Endodermal cell (in vitro differentiated cells): ENCODE results near the gene SYP. TPM values are rescaled to one million over a fixed set of nuclear protein-coding genes. Genes with fewer than 3 reads are reported as not detected.
A peak's percentile ranks its signal among the peaks of the same experiment; 100 is the strongest.

Experiments
- DNase-seq: peaks from one replicate; pipeline ENCODE4 v3.0.0-alpha.2; 2017
- H3K27ac ChIP-seq: 2 replicates; pipeline ENCODE4 v1.5.1; 2013; ENCODE audit warnings: mild to moderate bottlenecking, low read depth, low read length, moderate library complexity
- H3K27me3 ChIP-seq: 2 replicates; pipeline ENCODE4 v1.6.1; 2013; ENCODE audit warnings: mild to moderate bottlenecking, low read length, moderate library complexity; ENCODE audit not compliant: insufficient read depth, control insufficient read depth, poor library complexity, severe bottlenecking
- H3K36me3 ChIP-seq: 2 replicates; pipeline ENCODE4 v1.7.0; 2013; ENCODE audit warnings: mild to moderate bottlenecking, low read length, moderate library complexity; ENCODE audit not compliant: control insufficient read depth, insufficient read depth
- H3K4me1 ChIP-seq: one replicate; pipeline ENCODE4 v1.7.0; 2013; ENCODE audit warnings: low read length; ENCODE audit not compliant: control insufficient read depth, insufficient read depth
- H3K4me3 ChIP-seq: 2 replicates; pipeline ENCODE4 v1.5.1; 2013; ENCODE audit warnings: mild to moderate bottlenecking, low read length, moderate library complexity
- H3K9ac ChIP-seq: 2 replicates; pipeline ENCODE4 v1.6.1; 2013; ENCODE audit warnings: mild to moderate bottlenecking, low read length, moderate library complexity; ENCODE audit not compliant: poor library complexity, severe bottlenecking; ENCODE audit errors: extremely low read depth
- H3K9me3 ChIP-seq: 2 replicates; pipeline ENCODE4 v1.6.1; 2013; ENCODE audit warnings: mild to moderate bottlenecking, low read length, moderate library complexity; ENCODE audit not compliant: control insufficient read depth
- H3K27ac Mint-ChIP-seq: 2 replicates; pipeline ENCODE4 v1.8.0; 2020; ENCODE audit warnings: mixed read lengths
- H3K27me3 Mint-ChIP-seq: 2 replicates; pipeline ENCODE4 v1.8.0; 2021; ENCODE audit warnings: mild to moderate bottlenecking, mixed read lengths; ENCODE audit not compliant: insufficient read depth
- H3K36me3 Mint-ChIP-seq: 2 replicates; pipeline ENCODE4 v1.8.0; 2020; ENCODE audit warnings: low read depth, mixed read lengths
- H3K4me1 Mint-ChIP-seq: 2 replicates; pipeline ENCODE4 v1.8.0; 2020; ENCODE audit warnings: mixed read lengths
- H3K4me3 Mint-ChIP-seq: 2 replicates; pipeline ENCODE4 v1.8.0; 2020; ENCODE audit warnings: mild to moderate bottlenecking, moderate library complexity, mixed read lengths
- H3K9me3 Mint-ChIP-seq: 2 replicates; pipeline ENCODE4 v1.8.0; 2020; ENCODE audit warnings: mild to moderate bottlenecking, mixed read lengths
- CTCF ChIP-seq: fragments of 200-600 bp; sonication (generic); conservative IDR thresholded peaks from 2 replicates; pipeline ENCODE4 v1.5.0; 2021; ENCODE audit warnings: antibody characterized with exemption, mild to moderate bottlenecking
- WGBS, 2 experiments: methylation state at CpG; one replicate each; pipeline versions ENCODE4 v1.1.5 to v1.1.7; 2013; ENCODE audit warnings: missing lambda C conversion rate in 2 of 2, mixed read lengths in 1 of 2; ENCODE audit not compliant: insufficient coverage in 1 of 2, insufficient read length in 1 of 2; 5-methylcytosine and 5-hydroxymethylcytosine counted together
- total RNA-seq, 2 donors: library from RNA; stranded (reverse); fragmentation: NEBNext Ultra II Directional in 1 of 2; extraction: Animal tissue kit (Norgen Biotek cat#: 25700) in 1 of 2; gene quantifications; 2 replicates in 1 of 2; 3 replicates in 1 of 2; pipeline ENCODE4 v1.2.1, GENCODE V29; 2021

Gene SYP
- total RNA-seq, 2 donors from 2014 or later: 0.48 to 0.51 TPM

DNA sequence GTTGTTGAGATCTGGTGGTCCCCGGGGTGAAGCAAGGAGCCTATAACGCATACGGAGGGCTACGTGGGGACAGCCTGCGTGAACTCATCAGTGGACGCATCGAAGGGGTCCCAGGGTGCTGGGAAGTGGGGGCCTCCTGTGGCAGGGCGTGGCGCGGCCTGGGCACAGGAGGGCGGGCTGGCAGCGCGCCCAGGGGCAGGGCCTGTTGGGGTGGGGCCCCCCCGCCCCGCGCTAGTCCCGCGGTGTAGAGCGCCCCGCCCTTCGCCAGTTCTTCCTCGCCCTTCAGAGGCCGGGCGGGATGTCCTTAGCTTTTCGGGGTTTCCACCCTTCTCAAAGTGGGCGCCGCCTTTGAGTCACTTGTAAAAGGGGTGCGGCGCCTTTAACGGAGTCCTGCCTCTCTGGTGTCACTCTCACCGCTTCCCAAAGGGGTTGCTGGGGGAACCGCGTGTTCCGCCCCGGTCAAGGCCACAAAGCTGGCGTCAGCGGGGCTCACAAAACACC lies 27.7 kb downstream of the SYP start:
- Mint-ChIP-seq H3K4me3 (peak overlapping the region; percentile 51), H3K27ac (no peak overlapping the region), H3K27me3 (peaks cover 51% of the 10 kb centered on the region), H3K4me1 (no peaks in the 10 kb centered on the region), H3K9me3 (peaks cover 72% of the 10 kb centered on the region), H3K36me3 (peaks cover 20% of the 10 kb centered on the region)
- H3K9ac ChIP-seq: no peak overlapping the region
- DNase-seq: no peak
- no peaks in the 10 kb centered on the region for H3K9me3 ChIP-seq
- H3K4me3 ChIP-seq: peak overlapping the region; percentile 40
- no peak overlapping the region for H3K27ac ChIP-seq
- 23 to 40% methylated on average over 9 to 37 of the region's 37 CpGs for WGBS, 2 experiments
- no peaks in the 10 kb centered on the region for H3K4me1 ChIP-seq
- H3K36me3 ChIP-seq: no peaks in the 10 kb centered on the region
- H3K27me3 ChIP-seq: peaks cover 45% of the 10 kb centered on the region
- no peak for TF ChIP-seq CTCF

- Mint-ChIP-seq H3K27me3 (peaks cover 54% of the 10 kb centered on the region), H3K27ac (no peak within 1 kb of the TSS), H3K4me3 (peak within 1 kb of the TSS; percentile 51), H3K4me1 (no peaks in the 10 kb centered on the region), H3K36me3 (peaks cover 19% of the 10 kb centered on the region), H3K9me3 (peaks cover 72% of the 10 kb centered on the region)
- WGBS, 2 experiments: 0 to 3% methylated on average over 5 to 46 of the region's 46 CpGs
- H3K36me3 ChIP-seq: no peaks in the 10 kb centered on the region
- H3K27ac ChIP-seq: no peak within 1 kb of the TSS
- peak; percentile 57 for DNase-seq
- H3K9me3 ChIP-seq: no peaks in the 10 kb centered on the region
- peaks cover 50% of the 10 kb centered on the region for H3K27me3 ChIP-seq
- no peak for TF ChIP-seq CTCF
- H3K4me1 ChIP-seq: no peaks in the 10 kb centered on the region
- H3K4me3 ChIP-seq: peak within 1 kb of the TSS; percentile 40
- no peak within 1 kb of the TSS for H3K9ac ChIP-seq
Measured at GRCh38 chrX:49171752-49172279, 28.2 kb downstream of the SYP start, which contains the start of gene PLP2. PLP2 (plus strand) TSS chrX:49171898; CDS start chrX:49172001, 103 bp downstream.

DNA sequence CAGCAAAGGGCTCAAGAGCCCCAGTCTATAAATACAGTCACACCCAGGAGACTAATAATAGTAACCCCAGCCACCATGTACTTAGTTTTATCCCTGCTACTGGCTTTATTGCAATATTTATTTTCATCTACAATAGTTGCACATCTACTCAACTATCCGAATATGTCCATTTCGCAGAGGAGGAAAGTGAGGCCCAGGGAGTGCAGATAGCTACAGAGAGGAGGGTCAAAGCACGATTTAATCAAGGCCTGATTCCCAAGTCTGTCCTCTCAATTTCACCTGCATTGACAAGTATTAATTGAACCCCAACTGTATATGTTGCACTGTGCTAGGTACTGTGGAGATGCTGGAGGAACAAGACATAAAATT lies 32.3 kb downstream of the SYP start:
- Histone ChIP-seq H3K36me3 (no peaks in the 10 kb centered on the region), H3K9me3 (no peaks in the 10 kb centered on the region), H3K4me3 (no peak overlapping the region), H3K27ac (no peak overlapping the region), H3K4me1 (no peaks in the 10 kb centered on the region), H3K27me3 (peaks cover 57% of the 10 kb centered on the region), H3K9ac (no peak overlapping the region)
- 77 to 100% methylated on average over 1 to 2 of the region's 3 CpGs for WGBS, 2 experiments
- no peaks in the 10 kb centered on the region for H3K4me1 Mint-ChIP-seq
- H3K4me3 Mint-ChIP-seq: peak overlapping the region; percentile 45
- no peaks in the 10 kb centered on the region for H3K36me3 Mint-ChIP-seq
- no peak for DNase-seq
- no peak overlapping the region for H3K27ac Mint-ChIP-seq
- TF ChIP-seq CTCF: no peak
- peaks cover 59% of the 10 kb centered on the region for H3K9me3 Mint-ChIP-seq
- H3K27me3 Mint-ChIP-seq: peaks cover 65% of the 10 kb centered on the region
